ENCODE results near the gene C1orf21.

C1orf21 gene

DNA sequence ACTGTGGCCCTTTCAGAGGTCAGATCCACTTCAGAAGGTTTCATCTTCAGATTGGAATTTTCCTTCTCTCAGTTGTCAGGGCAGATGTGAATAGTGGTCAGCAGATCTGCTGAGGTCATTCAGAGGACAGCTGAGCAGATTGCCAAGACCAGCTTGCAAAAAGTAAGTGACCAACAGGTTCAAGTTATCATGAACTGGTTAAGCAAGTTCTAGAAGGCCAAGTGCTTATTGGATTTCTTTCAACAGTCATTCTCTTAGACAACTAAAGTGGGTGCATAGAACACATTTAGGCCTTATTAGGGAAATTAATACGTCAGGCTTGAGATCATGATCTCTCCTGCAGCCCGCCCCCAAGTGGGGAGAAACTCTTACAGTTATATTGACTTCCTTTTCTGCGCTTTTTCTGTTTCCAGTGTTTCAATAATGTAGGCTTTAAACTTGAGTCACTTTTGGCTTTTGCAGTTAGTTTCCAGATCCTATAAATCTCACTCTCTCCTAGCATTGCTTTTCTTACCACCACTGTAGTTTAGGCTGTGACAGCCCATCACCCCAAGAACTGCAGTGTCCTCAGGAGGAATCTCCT is 96.4 kb downstream of the C1orf21 start:
- ATAC-seq: peak; percentile 71
- TF ChIP-seq ARNTL (CRISPR knock-in tag; IDR thresholded peaks at IDR 0.05; ENCODE audit: borderline replicate concordance, low read depth) (no peak), GLIS3 (CRISPR knock-in tag; IDR thresholded peaks at IDR 0.05) (no peak), BACH2 (CRISPR knock-in tag; IDR thresholded peaks at IDR 0.05; ENCODE audit: borderline replicate concordance) (no peak), ZNF565 (CRISPR knock-in tag; conservative IDR thresholded peaks at IDR 0.05; ENCODE audit: low read depth) (no peak), ZNF8 (CRISPR knock-in tag; IDR thresholded peaks at IDR 0.05) (no peak), TOX (CRISPR knock-in tag; IDR thresholded peaks at IDR 0.05; ENCODE audit: borderline replicate concordance) (no peak), OSR1 (CRISPR knock-in tag; IDR thresholded peaks at IDR 0.05) (no peak; the same call in 1 of the 2 replicates)
- TF ChIP-seq, protein P1, sequence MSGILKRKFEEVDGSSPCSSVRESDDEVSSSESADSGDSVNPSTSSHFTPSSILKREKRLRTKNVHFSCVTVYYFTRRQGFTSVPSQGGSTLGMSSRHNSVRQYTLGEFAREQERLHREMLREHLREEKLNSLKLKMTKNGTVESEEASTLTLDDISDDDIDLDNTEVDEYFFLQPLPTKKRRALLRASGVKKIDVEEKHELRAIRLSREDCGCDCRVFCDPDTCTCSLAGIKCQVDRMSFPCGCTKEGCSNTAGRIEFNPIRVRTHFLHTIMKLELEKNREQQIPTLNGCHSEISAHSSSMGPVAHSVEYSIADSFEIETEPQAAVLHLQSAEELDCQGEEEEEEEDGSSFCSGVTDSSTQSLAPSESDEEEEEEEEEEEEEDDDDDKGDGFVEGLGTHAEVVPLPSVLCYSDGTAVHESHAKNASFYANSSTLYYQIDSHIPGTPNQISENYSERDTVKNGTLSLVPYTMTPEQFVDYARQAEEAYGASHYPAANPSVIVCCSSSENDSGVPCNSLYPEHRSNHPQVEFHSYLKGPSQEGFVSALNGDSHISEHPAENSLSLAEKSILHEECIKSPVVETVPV (CRISPR knock-in tag; IDR thresholded peaks at IDR 0.05): no peak
- TF ChIP-seq, protein P2, sequence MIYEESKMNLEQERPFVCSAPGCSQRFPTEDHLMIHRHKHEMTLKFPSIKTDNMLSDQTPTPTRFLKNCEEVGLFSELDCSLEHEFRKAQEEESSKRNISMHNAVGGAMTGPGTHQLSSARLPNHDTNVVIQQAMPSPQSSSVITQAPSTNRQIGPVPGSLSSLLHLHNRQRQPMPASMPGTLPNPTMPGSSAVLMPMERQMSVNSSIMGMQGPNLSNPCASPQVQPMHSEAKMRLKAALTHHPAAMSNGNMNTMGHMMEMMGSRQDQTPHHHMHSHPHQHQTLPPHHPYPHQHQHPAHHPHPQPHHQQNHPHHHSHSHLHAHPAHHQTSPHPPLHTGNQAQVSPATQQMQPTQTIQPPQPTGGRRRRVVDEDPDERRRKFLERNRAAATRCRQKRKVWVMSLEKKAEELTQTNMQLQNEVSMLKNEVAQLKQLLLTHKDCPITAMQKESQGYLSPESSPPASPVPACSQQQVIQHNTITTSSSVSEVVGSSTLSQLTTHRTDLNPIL (CRISPR knock-in tag; IDR thresholded peaks at IDR 0.05; ENCODE audit: low read depth): no peak

DNA sequence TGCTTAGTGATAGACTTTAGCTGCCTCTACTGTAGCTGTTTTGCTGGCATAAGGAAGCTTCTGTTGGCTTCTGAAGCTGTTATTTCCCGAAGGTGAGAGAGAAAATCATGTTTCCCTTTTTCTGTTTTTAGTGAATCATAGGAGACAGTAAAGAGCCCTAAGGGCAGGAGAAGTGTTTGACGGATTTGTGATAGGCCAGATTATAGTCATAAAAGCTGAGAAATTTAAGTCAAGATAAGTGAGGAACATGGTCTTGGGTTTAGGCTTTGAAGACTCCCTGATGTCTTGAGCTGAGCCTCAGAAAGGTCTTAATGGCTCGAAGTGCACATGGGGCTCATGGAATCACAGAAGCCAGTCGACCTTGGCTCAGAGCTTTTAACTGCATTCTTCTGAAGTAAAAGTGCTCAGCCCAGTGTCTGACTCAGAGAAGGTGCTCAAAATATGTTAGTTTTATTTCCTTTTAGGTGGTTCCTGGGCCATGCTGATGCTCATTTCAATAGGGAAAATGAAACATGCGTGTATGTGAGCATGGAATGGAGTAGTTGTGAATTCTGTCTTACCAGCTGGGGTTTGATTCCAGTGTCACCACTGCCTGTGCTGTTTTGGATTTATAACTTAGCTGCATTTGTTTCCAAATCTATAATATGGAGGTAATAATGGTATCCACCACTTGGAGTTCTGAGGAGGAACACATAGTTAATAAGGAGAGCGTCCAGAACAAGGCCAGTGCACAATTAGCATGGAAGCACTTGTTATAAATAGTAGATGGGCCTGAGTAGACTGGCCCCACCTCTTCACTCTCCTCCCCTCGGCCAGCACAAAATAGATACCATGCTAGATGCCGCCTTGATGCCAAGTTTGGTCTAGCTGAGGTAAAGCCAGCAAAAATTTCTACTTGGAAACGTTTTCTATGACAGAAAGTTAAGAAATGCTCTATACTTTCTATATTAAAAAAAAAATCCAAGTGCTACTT is 99.2 kb downstream of the C1orf21 start:
- ATAC-seq: no peak

More for the DNA sequence above, 99.2 kb downstream of the C1orf21 start:
- TF ChIP-seq SNAI2 (CRISPR knock-in tag; IDR thresholded peaks at IDR 0.05) (no peak), ZNF70 (CRISPR knock-in tag; IDR thresholded peaks at IDR 0.05) (no peak), GLIS3 (CRISPR knock-in tag; IDR thresholded peaks at IDR 0.05) (no peak), TCF4 (CRISPR knock-in tag; IDR thresholded peaks at IDR 0.05; ENCODE audit: borderline replicate concordance) (no peak), ZNF565 (CRISPR knock-in tag; conservative IDR thresholded peaks at IDR 0.05; ENCODE audit: low read depth) (no peak), ZFP30 (CRISPR knock-in tag; IDR thresholded peaks at IDR 0.05) (no peak), PPARA (CRISPR knock-in tag; IDR thresholded peaks at IDR 0.05; ENCODE audit: borderline replicate concordance) (no peak), ZC3H10 (CRISPR knock-in tag; IDR thresholded peaks at IDR 0.05) (no peak), OSR1 (CRISPR knock-in tag; IDR thresholded peaks at IDR 0.05) (no peak), RARB (CRISPR knock-in tag; IDR thresholded peaks at IDR 0.05) (no peak)
- TF ChIP-seq, protein P1 (CRISPR knock-in tag; IDR thresholded peaks at IDR 0.05): no peak
- TF ChIP-seq, protein P3, sequence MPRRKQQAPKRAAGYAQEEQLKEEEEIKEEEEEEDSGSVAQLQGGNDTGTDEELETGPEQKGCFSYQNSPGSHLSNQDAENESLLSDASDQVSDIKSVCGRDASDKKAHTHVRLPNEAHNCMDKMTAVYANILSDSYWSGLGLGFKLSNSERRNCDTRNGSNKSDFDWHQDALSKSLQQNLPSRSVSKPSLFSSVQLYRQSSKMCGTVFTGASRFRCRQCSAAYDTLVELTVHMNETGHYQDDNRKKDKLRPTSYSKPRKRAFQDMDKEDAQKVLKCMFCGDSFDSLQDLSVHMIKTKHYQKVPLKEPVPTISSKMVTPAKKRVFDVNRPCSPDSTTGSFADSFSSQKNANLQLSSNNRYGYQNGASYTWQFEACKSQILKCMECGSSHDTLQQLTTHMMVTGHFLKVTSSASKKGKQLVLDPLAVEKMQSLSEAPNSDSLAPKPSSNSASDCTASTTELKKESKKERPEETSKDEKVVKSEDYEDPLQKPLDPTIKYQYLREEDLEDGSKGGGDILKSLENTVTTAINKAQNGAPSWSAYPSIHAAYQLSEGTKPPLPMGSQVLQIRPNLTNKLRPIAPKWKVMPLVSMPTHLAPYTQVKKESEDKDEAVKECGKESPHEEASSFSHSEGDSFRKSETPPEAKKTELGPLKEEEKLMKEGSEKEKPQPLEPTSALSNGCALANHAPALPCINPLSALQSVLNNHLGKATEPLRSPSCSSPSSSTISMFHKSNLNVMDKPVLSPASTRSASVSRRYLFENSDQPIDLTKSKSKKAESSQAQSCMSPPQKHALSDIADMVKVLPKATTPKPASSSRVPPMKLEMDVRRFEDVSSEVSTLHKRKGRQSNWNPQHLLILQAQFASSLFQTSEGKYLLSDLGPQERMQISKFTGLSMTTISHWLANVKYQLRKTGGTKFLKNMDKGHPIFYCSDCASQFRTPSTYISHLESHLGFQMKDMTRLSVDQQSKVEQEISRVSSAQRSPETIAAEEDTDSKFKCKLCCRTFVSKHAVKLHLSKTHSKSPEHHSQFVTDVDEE (CRISPR knock-in tag; IDR thresholded peaks at IDR 0.05): no peak
- TF ChIP-seq, protein P4, sequence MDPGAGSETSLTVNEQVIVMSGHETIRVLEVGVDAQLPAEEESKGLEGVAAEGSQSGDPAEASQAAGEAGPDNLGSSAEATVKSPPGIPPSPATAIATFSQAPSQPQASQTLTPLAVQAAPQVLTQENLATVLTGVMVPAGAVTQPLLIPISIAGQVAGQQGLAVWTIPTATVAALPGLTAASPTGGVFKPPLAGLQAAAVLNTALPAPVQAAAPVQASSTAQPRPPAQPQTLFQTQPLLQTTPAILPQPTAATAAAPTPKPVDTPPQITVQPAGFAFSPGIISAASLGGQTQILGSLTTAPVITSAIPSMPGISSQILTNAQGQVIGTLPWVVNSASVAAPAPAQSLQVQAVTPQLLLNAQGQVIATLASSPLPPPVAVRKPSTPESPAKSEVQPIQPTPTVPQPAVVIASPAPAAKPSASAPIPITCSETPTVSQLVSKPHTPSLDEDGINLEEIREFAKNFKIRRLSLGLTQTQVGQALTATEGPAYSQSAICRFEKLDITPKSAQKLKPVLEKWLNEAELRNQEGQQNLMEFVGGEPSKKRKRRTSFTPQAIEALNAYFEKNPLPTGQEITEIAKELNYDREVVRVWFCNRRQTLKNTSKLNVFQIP (CRISPR knock-in tag; IDR thresholded peaks at IDR 0.05; ENCODE audit: borderline replicate concordance, low read depth): no peak
